Amniotic epithelial cell (primary cell): ENCODE measurements around the gene AMN.
"Not testable (repeated sequence)": the region's sequence is repeated elsewhere in the genome, so short reads cannot be mapped to it uniquely, and the experiment has no call there.

Experiments
- DNase-seq: peaks from one replicate; pipeline ENCODE4 v3.0.0-alpha.2; 2010; ENCODE audit warnings: low read depth

The AMN gene

DNA sequence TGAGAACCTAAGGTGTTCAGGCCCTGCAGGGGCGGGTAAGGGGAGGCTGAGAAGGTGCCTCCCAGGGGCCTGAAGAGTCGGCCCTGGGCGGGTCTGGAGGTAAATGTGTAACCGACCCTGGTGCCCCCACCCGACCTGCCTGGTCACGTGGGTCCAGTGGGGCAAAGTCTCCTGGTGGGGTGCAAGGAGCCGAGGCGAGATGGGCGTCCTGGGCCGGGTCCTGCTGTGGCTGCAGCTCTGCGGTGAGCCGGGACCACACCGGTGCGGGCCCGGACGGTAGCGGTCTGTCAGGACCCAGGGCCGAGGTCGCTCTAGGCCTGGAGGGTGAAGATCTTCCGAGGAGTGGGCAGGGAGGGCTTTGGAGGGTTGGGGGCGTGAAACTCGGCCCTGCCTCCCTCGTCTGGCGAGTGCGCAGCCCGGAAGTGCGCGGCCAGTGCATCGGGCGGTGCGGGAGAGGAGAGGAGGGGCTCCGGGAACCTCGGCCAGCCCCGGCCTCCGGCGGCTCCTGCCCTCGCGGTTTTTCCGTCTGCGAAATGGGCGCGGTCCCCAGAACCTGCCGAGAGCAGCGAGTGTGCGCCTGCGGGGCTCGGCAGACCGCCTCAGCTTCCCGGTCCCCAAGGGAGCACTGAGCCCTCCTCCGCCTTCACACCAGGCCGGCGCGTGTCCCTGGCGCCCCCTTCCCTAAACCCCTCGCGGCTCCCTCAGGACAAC lies at the start of gene AMN:
TSS of gene AMN (plus strand) at position 174 of the 711 bp plus-strand sequence. CDS start at position 200, 26 bp downstream.
- no peak for DNase-seq

DNA sequence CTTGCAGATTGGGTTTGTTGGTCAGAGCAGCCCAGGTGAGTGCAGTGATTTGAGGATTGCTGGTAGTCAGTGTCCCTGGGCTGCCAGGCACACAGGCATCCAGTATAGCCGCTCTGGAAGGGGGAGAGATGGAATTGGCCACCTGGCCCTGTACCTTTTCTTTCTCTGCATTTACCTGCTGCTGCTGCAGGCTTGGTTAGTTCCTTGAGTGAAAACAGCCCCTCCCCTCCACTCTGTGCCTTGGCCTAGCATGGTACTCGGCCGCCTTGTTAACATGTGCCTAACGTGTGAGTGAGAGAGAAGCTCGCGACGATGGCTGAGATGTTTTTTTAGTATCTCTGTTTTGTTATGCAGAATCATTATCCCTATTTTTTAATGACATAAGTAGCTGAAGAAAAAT lies 49.3 kb upstream of the AMN start:
- no peak for DNase-seq

DNA sequence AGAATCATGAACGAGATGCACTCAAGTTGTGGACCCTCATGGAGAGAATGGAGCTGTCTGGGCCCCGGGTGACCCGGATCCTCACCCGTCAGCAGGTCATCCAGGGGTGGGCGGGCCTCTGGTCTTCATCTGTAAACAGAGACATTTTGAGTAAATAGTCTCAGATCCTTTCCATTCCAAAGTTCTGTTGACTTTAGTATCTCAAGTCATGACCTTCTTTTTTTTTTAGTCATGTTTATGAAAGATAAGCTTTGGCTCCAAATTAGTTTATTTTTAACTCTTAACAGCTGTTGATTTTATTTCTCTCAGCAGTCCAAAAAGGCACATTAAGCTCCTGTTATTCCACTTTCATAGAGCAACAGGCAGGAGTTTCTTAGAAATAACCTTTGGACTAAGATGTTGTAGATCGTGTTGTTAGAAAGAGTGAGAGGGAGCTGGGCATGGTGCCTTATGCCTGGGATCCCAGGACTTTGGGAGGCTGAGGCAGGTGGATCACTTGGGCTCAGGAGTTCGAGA lies 48.9 kb upstream of the AMN start:
- DNase-seq, result no peak

DNA sequence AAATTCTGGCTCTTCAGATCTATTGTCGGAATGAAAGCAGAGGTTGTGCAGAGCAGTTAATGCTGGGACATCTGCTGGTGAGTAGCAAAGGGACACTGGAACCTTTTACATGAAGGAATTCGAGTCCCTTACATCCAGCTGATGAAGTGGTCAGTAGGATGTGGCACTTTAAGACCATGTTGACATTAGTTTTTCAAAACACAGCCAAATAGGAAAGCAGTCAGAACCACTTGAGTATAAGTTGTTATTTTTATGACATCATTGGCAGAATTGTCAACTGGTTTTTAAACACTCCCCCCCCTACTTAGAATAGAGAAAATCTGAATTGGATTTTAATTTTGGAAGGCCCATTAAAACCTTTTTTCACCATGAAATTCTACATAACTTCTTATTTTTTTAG lies 46.8 kb upstream of the AMN start:
- DNase-seq, result no peak

DNA sequence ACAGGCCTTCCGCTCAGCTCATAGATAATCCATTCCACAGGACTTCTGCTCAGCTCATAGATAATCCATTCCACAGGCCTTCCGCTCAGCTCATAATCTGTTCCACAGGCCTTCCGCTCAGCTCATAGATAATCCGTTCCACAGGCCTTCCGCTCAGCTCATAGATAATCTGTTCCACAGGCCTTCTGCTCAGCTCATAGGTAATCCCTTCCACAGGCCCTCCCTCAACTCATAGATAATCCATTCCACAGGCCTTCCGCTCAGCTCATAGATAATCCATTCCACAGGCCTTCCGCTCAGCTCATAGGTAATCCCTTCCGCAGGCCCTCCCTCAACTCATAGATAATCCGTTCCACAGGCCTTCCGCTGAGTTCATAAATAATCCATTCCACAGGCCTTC lies 45.0 kb upstream of the AMN start:
- not testable (repeated sequence) for DNase-seq

DNA sequence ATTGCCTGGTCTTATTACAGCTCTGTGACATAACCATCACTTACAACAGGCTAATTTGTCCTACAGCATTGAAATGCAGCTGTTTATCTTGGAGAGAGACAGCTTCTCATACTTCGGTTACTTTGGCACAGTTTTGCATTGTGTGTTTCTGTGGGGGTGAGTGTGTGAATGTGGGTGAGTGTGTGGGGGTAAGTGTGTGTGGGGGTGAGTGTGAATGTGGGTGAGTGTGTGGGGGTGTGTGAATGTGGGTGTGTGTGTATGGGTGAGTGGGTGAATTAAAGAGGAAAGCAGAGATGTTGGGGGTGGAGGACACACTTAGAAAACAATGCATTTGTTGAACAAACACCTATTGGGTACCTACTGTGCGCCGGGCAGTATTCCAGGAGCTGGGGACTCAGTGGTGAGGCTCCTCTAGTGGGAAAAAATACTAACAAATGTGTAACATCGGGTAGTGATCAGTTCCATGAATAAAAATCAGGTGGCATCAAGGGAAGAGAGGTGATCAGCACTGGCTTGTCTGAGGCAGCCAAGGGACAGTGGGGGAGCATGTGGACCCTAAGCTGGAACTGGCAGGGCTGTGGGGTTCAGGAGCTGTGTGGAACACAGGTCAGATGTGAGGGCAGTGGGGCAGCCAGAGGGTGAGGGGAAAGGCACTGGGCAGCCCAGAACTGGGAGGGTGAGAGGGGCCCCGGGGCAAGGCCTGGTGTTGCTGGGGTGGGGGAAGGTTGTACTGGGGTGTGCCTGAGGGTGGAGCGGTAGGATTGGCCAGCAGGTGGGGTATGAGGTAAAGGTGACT lies 44.1 kb upstream of the AMN start:
- no peak for DNase-seq

DNA sequence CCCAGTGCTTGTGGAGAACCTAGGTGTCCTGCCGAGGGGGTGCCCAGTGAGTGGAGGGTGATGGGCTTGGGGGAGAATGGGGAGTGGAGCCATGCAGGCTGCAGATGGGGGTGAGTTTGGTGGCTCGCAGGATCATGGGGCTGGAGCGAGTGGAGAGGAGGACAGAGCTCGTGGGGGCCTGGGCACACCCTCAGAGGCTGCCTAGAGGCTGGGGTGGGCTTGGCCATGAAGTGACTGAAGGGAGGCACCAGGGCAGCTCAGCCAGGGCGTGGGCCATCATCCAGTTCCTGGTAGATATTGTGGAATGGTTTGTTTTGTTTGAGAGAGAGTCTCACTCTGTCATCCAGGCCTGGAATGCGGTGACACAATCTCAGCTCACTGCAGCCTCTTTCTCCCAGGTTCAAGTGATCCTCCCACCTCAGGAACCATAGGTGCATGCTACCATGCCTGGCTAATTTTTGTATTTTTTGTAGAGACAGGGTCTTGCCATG lies 43.4 kb upstream of the AMN start:
- no peak for DNase-seq

DNA sequence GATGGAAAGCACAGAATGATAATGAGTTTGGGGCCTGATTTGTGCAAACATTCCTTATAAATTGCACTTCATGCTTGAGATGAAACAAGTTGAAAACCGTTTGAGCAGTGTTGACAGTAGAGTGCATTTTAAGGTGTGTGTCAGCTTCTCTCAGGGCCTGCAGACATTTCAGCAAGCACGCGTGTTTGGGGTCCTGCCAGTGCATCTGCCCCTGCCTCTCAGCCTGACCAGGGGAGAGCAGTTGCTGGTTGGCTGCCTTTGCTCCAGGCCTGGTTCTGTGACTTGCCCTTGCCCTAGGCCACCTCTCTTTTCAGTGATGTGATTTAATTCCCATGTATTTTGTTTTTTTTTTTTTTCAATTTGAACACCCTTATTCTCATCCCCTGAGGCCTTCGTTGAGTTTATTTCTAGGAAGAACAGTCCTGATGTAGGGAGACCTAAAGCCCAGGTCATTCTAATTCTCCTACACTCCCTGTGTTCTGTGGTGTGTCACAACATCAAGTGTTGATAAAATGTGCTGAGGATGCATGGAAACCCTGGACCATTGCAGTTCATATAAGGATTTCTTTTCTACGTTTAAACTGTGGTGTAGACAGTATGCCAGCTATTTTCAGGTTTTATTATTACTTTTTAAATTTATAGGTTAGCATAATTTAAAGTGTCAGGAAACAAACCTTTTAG lies 40.1 kb upstream of the AMN start:
- no peak for DNase-seq

DNA sequence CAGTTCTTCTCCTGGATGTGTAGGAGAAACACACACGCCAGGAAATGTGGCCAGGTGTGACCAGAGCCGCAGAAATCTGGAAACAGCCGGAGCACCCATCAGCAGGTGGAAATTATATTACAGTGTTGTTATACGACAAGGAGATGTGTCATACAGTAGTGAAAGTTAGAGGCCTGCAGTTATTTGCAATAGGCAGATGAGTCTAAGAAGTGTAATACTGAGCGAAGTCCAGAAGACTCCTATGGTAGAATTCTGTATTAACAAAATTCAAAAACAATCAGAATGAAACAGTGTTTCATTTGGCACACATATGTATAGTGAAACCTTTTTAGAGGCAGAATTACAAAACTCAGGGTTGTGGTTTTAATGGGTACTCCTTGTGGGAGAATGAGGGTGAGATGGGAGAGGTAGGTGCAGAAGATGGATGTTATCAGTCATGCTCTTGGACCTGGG lies 39.3 kb upstream of the AMN start:
- no peak for DNase-seq

DNA sequence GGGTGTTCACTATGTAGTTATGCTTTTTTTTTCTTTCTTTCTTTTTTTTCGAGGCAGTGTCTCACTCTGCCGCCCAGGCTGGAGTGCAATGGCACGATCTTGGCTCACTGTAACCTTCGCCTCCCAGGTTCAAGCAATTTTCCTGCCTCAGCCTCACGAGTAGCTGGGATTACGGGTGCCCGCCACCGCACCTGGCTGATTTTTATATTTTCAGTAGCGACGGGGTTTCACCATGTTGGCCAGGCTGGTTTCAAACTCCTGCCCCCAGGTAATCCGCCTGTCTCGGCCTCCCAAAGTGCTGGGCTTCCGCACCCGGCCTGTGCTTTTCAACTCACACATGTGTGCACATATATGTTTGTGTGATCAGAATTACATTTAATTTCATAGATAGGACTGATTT lies 38.9 kb upstream of the AMN start:
- DNase-seq, result no peak

DNA sequence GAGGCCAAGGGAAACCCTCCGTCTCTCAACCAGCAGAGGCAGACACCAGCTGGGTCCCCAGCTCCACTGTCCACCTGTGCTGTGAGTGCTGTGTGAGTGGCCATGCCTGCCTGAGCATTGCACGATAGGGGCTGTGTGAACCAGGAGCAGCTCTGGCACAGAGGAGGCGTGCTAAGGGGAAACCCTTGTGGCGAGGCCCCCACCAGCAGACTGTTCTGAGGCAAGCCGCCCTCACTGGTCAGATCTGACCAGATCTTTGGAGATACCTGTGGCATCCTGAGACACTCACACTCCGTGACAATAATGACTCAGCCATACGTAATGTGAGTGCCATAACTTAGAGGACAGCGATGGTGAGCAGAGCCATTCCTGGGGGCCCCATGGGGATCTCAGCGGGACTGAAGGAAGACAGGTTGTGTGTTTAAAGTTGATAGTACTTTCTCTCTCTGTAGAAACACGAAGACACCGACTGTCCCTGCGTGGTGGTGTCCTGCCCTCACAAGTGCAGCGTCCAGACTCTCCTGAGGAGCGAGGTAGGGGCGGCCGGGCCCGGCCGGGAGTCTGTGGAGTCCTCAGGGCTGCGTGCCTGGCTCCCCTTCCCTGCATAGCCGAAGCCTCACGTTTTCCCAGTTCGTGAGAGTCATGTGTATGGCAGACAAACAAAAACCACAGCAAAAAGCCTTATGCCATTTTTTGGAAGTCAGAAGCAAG lies 36.6 kb upstream of the AMN start:
- no peak for DNase-seq

DNA sequence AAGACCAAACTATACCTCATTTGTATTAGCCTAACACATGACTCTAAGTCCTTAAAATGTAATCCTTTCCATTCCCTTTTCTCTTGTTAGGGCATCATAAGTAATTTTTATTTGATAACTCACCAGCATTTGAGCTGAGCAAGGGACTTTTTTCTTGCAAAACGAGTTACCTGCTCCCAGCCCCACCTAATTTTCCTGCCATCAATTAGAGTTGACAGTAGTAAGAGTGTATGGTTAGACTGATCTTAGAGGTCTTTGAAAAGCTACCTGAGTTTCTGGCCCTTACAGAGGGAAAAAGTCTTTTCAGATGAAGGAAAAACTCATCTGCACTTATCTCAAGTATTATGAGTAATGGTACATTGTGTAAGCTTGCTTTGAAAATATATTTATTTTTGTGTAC lies 33.7 kb upstream of the AMN start:
- peak; percentile 11 for DNase-seq

DNA sequence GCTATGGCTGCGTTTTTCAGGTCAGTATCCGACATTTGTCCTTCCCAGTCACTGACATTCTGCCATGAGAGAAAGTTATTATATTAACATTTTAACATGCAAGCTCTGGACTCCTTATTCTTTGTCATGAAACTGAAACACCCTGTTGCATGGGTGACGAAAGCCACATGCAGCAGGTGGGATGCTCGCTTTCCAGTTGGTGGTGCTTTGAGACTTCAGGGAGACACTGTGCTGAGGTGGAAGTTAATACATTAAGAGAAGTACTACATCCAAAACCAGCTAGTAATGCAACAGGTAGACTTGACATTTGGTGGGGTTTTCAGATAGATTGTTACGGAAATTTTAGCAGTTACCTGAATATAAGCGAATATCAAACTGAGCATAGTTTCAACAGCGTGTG lies 32.8 kb upstream of the AMN start:
- no peak for DNase-seq

DNA sequence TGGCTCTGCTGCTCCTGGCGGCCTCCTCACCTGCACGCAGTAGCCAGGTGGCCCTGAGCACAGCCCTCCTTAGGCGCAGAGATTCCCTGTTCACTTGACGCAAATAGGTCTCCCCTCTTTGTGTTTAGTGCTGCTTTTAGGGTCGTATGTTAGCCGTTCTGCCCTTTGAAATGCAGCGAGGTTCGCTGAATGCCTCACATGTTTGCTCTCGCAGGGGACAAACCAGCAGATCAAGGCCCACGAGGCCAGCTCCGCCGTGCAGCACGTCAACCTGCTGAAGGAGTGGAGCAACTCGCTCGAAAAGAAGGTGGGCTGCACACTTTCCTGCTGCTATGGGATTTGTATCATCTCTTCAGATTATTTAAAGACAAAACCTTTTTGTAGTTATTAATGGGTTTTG lies 31.4 kb upstream of the AMN start:
- DNase-seq, result no peak

DNA sequence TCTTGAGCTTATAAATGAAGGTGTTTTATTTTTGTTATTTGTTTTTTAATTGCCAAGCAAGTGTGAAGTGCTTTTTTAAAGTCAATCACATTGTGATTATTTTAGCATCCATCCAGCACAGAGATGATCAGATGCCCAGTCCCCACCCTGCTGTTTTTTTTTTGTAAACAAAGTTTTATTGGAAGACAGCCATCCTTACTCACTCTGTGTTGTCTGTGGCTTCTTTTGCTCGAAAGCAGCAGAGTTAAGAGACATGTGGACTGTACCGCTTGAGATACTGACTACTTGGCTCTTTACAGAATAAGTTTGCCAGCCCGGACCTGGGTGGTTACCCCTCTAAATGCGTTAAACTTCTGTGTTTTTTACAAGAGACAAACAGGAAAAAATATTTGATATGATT lies 30.9 kb upstream of the AMN start:
- DNase-seq, result peak; percentile 70

DNA sequence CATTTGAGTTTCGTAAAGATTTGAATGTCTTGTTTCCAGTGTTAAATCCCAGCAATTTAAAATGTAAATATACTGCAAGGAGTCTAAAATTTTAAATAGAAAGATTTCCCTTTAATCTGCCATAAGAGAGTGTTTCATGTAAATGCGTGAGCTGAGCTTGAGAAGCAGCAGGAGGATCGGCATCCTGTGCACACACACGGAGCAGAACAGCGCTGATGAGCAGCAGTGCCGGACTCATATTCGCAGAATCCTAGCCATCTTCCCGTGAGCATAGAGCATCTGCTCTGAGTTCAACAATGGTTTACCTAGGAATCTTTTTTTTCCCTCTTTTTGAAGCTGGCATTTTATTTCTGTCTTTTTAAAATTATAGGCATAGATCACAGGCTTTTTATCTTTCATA lies 29.8 kb upstream of the AMN start:
- DNase-seq, result no peak

DNA sequence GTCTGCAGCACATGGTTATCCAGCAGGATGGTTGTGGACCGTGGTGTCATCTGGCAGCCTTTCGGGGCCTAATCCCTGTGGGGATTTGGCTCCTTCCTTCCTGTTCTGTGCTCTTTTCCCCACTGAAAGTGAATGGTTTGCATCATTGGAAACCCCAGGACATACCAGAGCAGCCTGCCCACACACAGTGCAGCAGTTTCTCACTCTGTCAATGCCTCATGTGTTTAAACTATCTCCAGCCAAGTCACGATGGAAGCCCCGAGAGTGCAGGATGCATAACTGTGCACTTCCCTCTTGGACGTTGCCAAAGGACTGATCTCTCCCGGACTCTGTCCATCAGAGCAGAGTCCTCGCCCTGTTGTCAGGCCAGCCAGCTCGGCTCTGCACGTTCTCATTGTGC lies 29.0 kb upstream of the AMN start:
- DNase-seq, result peak; percentile 96

DNA sequence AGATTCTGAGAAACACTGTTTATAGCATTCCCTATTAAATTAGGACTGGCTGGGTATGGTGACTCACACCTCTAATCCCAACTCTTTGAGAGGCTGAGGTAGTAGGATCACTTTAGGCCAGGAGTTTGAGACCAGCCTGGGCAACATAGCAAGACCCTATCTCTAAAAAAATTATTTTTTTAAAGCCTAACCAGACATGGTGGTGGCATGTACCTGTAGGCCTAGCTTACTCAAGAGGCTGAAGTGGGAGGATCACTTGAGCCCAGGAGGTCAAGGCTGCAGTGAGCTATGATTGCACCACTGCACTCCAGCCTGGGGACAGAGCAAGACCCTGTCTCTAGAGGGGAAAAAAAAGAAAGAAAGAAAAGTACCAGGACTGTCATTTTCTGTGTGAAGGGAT lies 25.7 kb upstream of the AMN start:
- not testable (repeated sequence) for DNase-seq

DNA sequence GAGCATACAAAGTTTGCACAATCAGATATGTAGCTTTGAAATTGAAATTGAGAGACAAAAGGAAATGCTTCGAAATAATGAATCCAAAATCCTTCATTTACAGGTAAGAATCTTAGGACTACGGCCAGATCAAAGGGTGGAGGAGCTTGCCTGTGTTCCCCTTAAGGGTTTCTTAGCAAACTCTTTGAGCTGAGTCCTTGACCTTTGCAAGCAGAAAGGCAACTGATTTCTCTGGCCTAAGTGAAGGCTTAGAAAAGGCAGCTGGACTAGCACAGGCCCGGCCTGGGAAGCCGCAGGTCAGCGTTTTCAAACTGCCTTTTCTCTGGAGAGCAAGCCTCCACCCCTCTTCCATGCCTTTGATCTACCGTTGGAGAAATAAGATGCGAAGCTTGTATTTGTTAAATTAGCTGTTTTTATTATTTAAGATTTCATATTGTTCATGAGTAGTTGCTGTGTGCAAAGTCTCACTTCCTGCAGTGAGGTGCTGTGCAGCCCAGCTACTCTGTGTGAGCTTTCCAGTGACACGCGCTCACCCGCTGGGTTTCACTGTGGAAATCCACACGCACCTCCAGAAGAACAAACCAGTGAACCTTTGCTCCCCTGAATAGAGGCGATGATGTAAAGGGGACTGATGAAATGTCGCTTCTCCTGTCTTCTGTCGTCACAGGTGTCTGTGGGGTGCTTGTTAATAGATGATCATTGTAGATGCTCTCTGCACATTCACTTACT lies 25.0 kb upstream of the AMN start:
- DNase-seq, result no peak

DNA sequence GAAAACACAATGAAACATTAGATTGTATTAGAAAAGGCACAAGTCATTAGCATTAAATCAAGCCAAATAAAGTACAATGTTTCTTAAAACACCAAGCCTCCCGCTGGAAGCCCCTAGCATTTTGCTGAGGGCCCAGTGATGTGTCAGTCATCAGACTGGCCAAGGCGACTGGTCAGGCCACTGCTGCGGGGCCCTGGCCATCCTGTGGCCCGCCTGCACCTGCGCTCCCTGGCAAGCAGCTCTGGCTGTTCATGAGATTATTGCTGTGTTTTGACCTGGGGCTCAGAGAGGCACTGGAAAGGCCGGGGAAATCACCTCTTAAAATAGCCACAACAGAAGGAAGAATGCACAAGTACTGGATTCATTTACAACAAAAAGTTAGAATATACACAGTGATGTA lies 24.2 kb upstream of the AMN start:
- DNase-seq, result no peak

DNA sequence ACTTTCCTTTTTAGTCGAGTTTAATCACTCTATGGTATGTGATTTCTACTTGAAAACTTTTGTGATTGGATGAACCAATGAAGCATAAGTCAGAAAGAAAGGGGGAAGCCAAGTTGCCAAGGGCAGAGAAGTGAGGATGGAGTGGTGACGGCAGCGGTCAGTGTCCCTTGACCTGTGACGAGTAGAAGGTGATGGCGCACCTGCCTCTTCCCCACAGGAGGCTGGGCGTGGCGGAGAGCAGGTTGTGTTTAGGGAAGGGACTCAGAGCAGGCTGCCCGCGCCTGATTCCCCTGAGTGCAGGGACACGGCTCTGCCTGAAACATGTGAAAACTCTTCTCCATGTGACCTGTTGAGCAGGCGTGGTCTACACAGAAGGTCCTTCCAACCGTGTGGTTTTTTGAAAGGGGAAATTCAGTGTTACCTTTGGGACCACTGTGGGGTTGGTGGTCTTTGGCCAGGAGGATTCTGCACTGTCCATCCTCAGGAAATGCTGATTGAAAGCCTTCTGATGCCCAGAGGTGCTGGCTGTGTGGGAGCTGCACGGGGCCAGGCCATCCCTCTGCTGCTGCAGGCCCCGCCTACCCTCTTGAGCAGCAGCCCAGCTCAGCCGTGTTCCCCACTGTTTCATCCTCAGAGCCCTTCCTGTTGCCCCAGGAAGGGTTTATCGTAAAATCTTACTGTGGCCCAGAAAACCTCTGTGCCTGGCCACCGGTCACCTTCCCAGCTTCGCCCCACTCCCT lies 23.5 kb upstream of the AMN start:
- no peak for DNase-seq
